ENCODE results near the gene CACNA2D3.
"Not testable (repeated sequence)": the region's sequence is repeated elsewhere in the genome, so short reads cannot be mapped to it uniquely, and the experiment has no call there.

CACNA2D3 gene

GRCh38 chr3:54443561-54444161 is 321.3 kb downstream of the CACNA2D3 start:
- TF ChIP-seq, protein P1, sequence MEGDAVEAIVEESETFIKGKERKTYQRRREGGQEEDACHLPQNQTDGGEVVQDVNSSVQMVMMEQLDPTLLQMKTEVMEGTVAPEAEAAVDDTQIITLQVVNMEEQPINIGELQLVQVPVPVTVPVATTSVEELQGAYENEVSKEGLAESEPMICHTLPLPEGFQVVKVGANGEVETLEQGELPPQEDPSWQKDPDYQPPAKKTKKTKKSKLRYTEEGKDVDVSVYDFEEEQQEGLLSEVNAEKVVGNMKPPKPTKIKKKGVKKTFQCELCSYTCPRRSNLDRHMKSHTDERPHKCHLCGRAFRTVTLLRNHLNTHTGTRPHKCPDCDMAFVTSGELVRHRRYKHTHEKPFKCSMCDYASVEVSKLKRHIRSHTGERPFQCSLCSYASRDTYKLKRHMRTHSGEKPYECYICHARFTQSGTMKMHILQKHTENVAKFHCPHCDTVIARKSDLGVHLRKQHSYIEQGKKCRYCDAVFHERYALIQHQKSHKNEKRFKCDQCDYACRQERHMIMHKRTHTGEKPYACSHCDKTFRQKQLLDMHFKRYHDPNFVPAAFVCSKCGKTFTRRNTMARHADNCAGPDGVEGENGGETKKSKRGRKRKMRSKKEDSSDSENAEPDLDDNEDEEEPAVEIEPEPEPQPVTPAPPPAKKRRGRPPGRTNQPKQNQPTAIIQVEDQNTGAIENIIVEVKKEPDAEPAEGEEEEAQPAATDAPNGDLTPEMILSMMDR (IDR thresholded peaks at IDR 0.05; ENCODE audit: insufficient read depth, low read depth, low read length, missing control alignments), result no peak
- no peak overlapping the region for H3K4me3 ChIP-seq (ENCODE audit: low read length)
- DNase-seq (ENCODE audit: low read depth), result no peak

- DNase-seq (ENCODE audit: low read depth), result no peak
- no peak overlapping the region for H3K4me3 ChIP-seq (ENCODE audit: low read length)
- TF ChIP-seq, protein P1 (IDR thresholded peaks at IDR 0.05; ENCODE audit: insufficient read depth, low read depth, low read length, missing control alignments), result no peak
Measured at GRCh38 chr3:54445630-54446029, 323.3 kb downstream of the CACNA2D3 start.

GRCh38 chr3:54447427-54447826 is 325.1 kb downstream of the CACNA2D3 start:
- no peak overlapping the region for H3K4me3 ChIP-seq (ENCODE audit: low read length)
- no peak for DNase-seq (ENCODE audit: low read depth)
- TF ChIP-seq, protein P1 (IDR thresholded peaks at IDR 0.05; ENCODE audit: insufficient read depth, low read depth, low read length, missing control alignments), result no peak

DNA sequence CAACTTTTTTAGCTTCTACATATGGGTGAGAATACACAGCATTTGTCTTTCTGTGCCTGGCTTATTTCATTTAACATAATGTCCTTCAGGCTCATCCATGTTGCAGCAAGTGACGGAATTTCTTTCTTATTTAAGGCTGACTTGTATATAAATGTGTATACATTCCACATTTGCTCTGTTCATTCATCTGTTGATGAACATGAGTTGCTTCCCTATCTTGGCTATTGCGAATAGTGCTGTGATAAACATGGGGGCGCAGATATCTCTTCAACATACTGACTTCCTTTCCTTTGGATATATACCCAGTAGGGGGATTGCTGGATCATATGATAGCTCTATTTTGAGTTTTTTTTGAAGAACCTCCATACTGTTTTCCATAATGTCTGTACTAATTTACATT is 332.5 kb downstream of the CACNA2D3 start:
- TF ChIP-seq, protein P1 (IDR thresholded peaks at IDR 0.05; ENCODE audit: insufficient read depth, low read depth, low read length, missing control alignments), result no peak
- no peak overlapping the region for H3K4me3 ChIP-seq (ENCODE audit: low read length)
- DNase-seq (ENCODE audit: low read depth), result no peak

DNA sequence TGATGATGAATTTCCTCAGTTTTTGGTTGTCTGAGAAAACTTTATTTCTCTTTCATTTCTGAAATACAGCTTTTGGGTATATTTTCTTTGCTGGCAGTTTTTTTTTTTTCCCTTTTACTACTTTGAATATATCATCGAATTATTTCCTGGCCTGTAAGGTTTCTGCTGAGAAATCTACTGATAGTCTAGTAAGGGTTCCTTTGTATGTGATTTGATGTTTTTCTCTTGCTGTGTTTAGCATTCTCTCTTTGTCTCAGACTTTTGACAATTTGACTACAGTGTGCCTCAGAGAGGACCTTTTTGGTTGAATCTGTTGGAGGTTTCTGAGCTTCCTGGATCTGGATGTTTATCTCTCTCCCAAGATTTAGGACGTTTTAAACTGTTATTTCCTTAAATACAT is 336.0 kb downstream of the CACNA2D3 start:
- DNase-seq (ENCODE audit: low read depth), result no peak
- TF ChIP-seq, protein P1 (IDR thresholded peaks at IDR 0.05; ENCODE audit: insufficient read depth, low read depth, low read length, missing control alignments), result no peak
- H3K4me3 ChIP-seq (ENCODE audit: low read length), result no peak overlapping the region

DNA sequence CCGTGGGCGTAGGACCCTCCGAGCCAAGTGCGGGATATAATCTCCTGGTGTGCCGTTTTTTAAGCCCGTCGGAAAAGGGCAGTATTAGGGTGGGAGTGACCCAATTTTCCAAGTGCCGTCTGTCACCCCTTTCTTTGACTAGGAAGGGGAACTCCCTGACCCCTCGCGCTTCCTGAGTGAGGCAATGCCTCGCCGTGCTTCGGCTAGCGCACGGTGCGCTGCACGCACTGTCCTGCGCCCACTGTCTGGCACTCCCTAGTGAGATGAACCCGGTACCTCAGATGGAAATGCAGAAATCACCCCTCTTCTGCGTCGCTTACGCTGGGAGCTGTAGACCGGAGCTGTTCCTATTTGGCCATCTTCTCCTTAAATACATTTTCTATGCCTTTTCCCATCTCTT is 342.2 kb downstream of the CACNA2D3 start:
- not testable (repeated sequence) for H3K4me3 ChIP-seq (ENCODE audit: low read length); DNase-seq (ENCODE audit: low read depth)

GRCh38 chr3:54476891-54477290 is 354.5 kb downstream of the CACNA2D3 start:
- no peak overlapping the region for H3K4me3 ChIP-seq (ENCODE audit: low read length)
- TF ChIP-seq, protein P1 (IDR thresholded peaks at IDR 0.05; ENCODE audit: insufficient read depth, low read depth, low read length, missing control alignments), result no peak
- no peak for DNase-seq (ENCODE audit: low read depth)

Measured in epithelial cell of esophagus (primary cell).